HUES6 (cell line): ENCODE results near the gene BLOC1S1.

ENCODE experiments used
- H3K27ac ChIP-seq: 2 replicates; pipeline ENCODE4 v1.7.0; 2013; ENCODE audit warnings: low read depth, mild to moderate bottlenecking, low read length, inconsistent platforms
- H3K27me3 ChIP-seq: 2 replicates; pipeline ENCODE4 v1.6.1; 2013; ENCODE audit warnings: low read length; ENCODE audit not compliant: control insufficient read depth, insufficient read depth
- H3K36me3 ChIP-seq: 2 replicates; pipeline ENCODE4 v1.6.1; 2013; ENCODE audit warnings: low read length; ENCODE audit not compliant: control insufficient read depth, insufficient read depth
- H3K4me1 ChIP-seq: 2 replicates; pipeline ENCODE4 v1.6.1; 2013; ENCODE audit warnings: low read length; ENCODE audit not compliant: control insufficient read depth, insufficient read depth
- H3K4me3 ChIP-seq: 2 replicates; pipeline ENCODE4 v1.5.1; 2013; ENCODE audit warnings: low read depth, low read length
- H3K9ac ChIP-seq: one replicate; pipeline ENCODE4 v1.6.1; 2013; ENCODE audit warnings: mild to moderate bottlenecking, low read length
- H3K9me3 ChIP-seq: 2 replicates; pipeline ENCODE4 v1.6.1; 2013; ENCODE audit warnings: low read depth, low read length; ENCODE audit not compliant: control insufficient read depth, insufficient read depth

The BLOC1S1 gene

DNA sequence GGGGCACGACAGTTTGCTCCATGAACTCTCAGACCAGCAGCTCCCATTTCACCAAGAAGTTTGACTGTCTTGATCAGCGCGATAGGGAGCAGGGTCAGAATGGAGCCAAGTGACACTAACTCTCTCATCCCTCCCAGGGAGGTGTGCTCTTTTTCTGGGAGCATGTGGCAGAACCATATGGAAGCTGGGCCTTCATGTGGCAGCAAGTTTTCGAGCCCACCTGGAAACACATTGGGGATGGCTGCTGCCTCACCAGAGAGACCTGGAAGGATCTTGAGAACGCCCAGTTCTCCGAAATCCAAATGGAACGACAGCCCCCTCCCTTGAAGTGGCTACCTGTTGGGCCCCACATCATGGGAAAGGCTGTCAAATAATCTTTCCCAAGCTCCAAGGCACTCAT is 32.2 kb upstream of the BLOC1S1 start:
- no peaks in the 10 kb centered on the region for H3K27me3 ChIP-seq
- no peak overlapping the region for H3K4me3 ChIP-seq
- H3K9ac ChIP-seq: no peak overlapping the region
- H3K36me3 ChIP-seq: peaks cover 28% of the 10 kb centered on the region
- peaks cover 14% of the 10 kb centered on the region for H3K4me1 ChIP-seq
- no peaks in the 10 kb centered on the region for H3K9me3 ChIP-seq
- no peak overlapping the region for H3K27ac ChIP-seq

DNA sequence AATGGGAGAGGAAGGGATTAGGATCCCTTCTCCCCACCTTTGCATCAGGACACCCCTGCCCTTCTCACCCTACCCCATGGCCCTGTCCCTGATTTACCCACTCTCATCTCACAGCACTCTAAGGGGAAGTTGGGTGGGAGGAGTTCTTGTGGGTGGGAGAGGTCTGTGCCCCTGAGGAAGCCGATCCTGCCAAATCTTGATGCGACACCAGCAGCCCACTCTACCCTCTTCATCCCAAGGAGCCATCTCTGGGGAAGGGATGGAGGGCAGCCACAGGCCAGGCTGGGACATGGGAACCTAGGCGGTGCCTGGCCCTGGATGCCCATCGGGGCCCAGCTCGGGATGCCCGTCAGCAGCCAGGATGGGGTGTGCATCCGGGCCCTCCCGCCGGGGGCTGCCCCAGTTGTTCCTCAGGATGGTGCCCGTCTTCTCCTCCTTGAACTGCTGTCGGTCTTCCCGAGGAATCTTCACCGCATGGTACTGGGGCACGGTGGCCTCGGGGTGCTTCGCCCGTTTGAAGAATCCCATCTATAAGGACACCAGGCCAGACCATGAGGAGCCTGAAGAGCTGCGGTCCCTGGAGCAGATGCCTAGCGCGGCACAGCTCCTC is 31.0 kb upstream of the BLOC1S1 start:
- Histone ChIP-seq H3K9me3 (no peaks in the 10 kb centered on the region), H3K27me3 (no peaks in the 10 kb centered on the region), H3K36me3 (peaks cover 28% of the 10 kb centered on the region), H3K4me3 (no peak overlapping the region), H3K9ac (no peak overlapping the region), H3K4me1 (peaks cover 14% of the 10 kb centered on the region), H3K27ac (no peak overlapping the region)

DNA sequence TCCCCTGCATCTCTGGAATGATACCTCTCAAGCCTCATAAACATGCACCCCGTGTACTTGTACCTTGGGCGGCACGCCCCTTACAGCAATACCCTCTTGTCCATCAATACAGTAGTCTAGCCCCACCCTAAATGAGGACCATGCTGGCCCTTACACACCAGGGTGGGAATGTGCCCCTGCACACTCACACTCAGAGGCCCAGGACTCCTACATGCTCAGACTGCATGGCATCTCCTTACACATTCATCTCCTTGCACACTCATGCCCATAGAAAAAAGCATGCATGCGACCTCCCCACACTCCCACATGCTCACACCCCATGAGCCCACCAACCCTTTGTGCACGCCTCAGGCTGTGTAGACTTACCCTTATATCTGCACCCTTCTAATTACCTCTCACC is 30.2 kb upstream of the BLOC1S1 start:
- peaks cover 28% of the 10 kb centered on the region for H3K36me3 ChIP-seq
- no peak overlapping the region for H3K9ac ChIP-seq
- H3K27me3 ChIP-seq: no peaks in the 10 kb centered on the region
- H3K4me3 ChIP-seq: no peak overlapping the region
- no peak overlapping the region for H3K27ac ChIP-seq
- H3K4me1 ChIP-seq: peaks cover 14% of the 10 kb centered on the region
- no peaks in the 10 kb centered on the region for H3K9me3 ChIP-seq

DNA sequence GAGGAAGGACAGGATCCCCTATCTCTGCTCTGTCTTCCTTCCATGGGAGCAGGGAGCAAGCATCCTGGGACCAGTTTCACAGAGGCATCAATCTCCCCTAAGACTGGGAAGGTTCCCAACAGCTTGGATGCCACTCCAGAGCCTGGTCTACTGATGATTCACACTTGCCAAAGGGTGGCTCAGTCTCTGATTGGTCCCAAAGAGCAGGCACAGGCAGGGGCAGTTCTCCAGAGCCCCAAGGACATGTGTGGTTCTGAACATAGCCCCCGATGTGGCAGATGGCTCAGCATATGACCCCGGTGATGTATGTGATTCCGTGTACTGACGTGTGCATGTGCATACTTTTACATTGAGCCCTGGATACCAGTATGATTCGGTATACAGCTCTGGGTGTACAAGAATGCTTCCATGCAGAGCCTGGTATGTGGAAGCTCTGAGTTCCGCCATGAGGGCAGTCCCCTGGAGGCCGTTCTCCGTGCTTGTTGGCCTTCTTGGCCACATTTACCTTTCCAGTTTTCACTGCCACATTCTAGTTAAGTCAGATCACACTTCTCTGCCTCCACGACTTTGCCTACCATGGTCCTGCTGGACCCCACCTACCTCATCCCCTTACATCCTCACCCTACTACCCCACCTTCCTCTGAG is 29.4 kb upstream of the BLOC1S1 start:
- Histone ChIP-seq H3K4me3 (no peak overlapping the region), H3K27me3 (no peaks in the 10 kb centered on the region), H3K36me3 (peaks cover 28% of the 10 kb centered on the region), H3K9me3 (no peaks in the 10 kb centered on the region), H3K27ac (no peak overlapping the region), H3K4me1 (peaks cover 8% of the 10 kb centered on the region), H3K9ac (no peak overlapping the region)

DNA sequence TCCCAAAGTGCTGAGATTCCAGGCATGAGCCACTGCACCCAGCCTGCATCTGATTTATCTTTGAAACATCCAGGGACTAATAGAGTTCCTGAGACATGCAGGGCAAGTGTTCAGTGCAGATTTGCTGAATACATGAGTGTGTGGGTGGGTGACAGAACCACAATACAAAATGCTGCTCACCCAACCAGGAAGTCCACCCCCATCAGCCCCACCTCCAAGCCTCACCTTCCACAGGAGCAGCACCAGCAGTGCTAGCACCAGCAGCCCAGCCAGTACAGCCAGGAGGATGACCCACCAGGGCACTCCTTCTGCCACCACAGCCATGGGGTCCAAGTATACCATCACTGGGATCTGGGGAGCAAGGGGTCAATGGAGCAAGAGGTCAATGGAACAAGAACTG is 28.1 kb upstream of the BLOC1S1 start:
- H3K27me3 ChIP-seq: no peaks in the 10 kb centered on the region
- no peak overlapping the region for H3K4me3 ChIP-seq
- no peaks in the 10 kb centered on the region for H3K4me1 ChIP-seq
- H3K9ac ChIP-seq: no peak overlapping the region
- peaks cover 37% of the 10 kb centered on the region for H3K36me3 ChIP-seq
- no peaks in the 10 kb centered on the region for H3K9me3 ChIP-seq
- no peak overlapping the region for H3K27ac ChIP-seq

DNA sequence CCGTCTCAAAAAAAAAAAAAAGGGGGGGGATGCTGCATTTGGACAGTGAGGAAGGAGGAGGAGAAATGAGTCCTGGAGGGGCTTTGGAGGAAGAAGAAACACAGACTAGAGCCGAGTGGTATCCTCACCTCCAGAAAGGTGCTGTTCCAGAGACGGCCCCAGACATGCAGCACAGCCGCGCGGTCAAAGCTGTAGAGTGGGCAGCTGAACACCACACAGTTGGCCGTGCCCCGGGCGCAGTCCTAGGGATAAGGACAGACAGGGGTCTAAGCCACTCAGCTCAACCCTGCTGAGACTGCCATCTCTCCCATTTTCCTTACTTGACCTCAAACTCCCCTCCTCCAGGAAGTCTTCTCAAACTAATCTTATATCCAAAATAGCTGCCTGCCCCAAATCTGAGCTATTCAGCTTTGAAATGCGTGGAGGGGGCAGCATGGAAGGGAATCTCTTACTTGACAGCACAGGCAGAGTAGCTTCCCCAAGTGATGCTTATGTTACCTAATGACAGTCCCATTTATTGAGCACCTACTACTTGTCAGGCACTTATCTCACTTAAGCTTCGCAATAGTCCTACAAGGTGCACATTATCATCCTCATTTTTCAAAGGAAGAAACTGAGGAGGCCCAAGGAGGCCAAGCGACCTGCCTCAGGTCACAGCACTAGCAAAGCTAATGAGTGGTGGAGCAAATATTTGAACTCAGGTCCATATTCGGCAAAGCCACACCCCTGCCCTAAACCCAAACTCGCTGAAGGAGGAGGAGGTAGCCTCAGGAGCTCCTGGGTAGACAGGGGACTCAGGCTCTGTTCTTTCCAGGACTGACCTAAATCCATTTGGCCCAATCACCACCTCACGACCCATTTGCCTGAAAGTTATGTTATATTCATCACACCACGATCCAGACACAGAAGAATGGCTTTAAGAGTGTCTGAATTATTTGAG is 26.9 kb upstream of the BLOC1S1 start:
- no peak overlapping the region for H3K27ac ChIP-seq
- no peaks in the 10 kb centered on the region for H3K27me3 ChIP-seq
- H3K4me3 ChIP-seq: no peak overlapping the region
- H3K9me3 ChIP-seq: no peaks in the 10 kb centered on the region
- H3K4me1 ChIP-seq: no peaks in the 10 kb centered on the region
- H3K36me3 ChIP-seq: peaks cover 45% of the 10 kb centered on the region
- H3K9ac ChIP-seq: no peak overlapping the region

DNA sequence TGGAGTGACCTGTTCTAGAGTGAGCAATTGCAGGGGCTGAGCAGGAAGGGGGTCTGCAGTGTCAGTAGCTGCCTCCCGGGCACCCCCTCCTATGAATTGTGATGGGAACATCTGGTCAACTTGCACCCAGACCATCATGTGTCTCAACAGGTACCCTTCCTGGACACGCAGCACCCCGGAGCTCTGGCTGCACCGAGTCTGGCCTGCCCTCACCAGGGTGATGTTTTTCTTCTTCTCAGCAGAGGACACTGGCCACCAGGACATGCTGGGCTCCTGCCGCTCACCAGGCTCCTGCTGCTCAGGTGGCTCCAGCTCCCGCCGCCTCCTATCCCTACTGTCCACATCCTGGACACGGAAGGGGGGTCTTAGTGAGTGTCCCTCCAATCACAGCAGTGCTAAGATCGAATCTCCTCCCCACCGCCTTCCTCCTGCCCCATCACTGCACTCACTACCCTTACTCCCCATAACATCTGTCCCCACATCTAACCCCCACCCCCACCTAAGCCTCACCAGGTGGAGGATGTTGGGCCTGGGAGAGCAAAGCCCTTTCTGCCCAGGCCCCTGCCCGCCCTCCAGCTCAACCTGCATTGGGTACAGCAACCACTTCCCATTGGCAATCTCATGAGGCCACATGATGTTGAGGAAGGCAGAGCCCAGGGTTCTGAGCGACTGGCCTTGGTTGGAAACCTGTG is 23.1 kb upstream of the BLOC1S1 start:
- Histone ChIP-seq H3K4me1 (no peaks in the 10 kb centered on the region), H3K36me3 (peaks cover 49% of the 10 kb centered on the region), H3K27me3 (no peaks in the 10 kb centered on the region), H3K4me3 (no peak overlapping the region), H3K9me3 (no peaks in the 10 kb centered on the region), H3K9ac (no peak overlapping the region), H3K27ac (no peak overlapping the region)

DNA sequence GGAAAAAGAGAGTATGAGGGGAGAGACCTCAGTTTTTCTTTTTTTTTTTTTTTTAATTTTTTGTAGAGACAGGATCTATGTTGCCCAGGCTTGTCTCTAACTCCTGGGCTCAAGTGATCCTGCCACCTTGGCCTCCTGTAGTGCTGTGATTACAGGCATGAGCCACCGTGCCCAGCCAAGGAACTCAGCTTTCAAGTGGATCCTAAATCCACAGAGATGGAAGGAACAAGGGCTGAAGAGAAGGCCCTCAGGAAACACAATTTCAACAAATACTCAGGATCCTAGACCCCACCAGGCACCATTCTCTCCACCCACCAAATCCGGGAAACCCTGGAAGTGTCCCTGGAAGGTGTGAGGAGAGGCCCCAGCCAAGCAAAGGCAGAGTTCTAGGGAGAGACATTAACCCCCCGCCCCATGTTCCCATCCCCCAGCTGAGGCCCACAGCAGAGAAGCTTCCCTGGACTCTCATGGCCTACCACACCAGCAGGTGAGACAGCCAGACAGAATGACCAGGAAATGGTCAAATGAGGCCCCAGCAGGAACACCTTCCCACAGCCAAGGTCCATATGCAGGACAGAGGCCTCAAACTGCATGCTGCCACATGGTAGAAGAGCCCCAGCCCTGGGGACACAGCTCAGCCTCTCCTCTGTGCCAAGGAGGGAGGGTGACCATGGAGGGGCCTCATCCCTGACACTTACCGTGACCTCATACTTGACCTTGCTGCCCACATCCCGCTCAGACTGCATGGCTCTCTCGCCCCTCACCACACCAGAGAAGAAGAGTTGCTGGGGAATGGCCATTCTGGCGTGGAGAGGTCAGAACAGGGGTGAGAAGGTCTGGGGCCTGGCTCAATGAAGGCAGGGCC is 22.3 kb upstream of the BLOC1S1 start:
- H3K4me3 ChIP-seq: no peak overlapping the region

DNA sequence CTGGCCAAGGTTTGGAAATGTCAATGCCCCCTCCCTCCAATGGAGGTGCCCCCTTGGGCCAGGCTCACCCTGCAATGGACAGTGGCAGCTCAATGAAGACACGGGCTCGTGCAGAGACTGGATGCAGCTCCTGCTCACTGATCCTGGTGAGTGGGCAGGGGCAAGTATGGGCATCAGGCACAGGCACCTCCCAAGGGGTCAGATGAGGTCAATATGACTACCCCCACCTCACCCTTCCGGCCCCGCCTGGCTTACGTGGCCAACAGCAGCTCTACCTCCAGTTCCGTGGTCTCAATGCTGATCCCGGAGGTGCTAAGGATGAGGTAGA is 21.7 kb upstream of the BLOC1S1 start:
- Histone ChIP-seq H3K4me3 (no peak overlapping the region), H3K9ac (no peak overlapping the region), H3K9me3 (no peaks in the 10 kb centered on the region), H3K27me3 (no peaks in the 10 kb centered on the region), H3K27ac (no peak overlapping the region), H3K4me1 (no peaks in the 10 kb centered on the region), H3K36me3 (peaks cover 44% of the 10 kb centered on the region)

More for the DNA sequence above, 22.3 kb upstream of the BLOC1S1 start:
- no peak overlapping the region for H3K27ac ChIP-seq
- no peaks in the 10 kb centered on the region for H3K27me3 ChIP-seq
- H3K4me1 ChIP-seq: no peaks in the 10 kb centered on the region
- peaks cover 44% of the 10 kb centered on the region for H3K36me3 ChIP-seq
- no peaks in the 10 kb centered on the region for H3K9me3 ChIP-seq
- H3K9ac ChIP-seq: no peak overlapping the region

DNA sequence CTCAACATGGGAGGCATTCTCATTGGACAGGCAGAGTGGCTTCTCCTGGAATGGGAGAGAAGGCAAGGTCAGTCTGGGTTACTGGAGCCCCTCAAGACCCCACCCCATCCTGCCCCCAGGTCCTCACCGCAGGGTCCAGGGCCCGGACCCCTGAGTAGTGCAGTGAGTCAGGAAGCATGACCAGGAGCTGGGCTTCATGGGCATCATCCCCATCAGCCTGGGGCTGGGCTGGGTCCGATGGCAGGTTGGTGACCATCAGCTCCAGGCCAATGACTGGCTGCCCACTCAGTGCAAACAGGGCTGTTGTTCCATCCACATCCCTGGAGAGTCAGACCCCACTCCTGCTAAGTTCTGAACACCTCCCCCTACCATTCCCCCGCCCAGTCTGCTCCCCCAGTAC is 21.2 kb upstream of the BLOC1S1 start:
- H3K27me3 ChIP-seq: no peaks in the 10 kb centered on the region
- no peak overlapping the region for H3K9ac ChIP-seq
- H3K36me3 ChIP-seq: peaks cover 44% of the 10 kb centered on the region

More for the DNA sequence above, 21.2 kb upstream of the BLOC1S1 start:
- H3K4me3 ChIP-seq: no peak overlapping the region
- no peaks in the 10 kb centered on the region for H3K4me1 ChIP-seq
- no peak overlapping the region for H3K27ac ChIP-seq
- no peaks in the 10 kb centered on the region for H3K9me3 ChIP-seq
